Measurements from ENCODE around the gene GPR78.

Gene GPR78

DNA sequence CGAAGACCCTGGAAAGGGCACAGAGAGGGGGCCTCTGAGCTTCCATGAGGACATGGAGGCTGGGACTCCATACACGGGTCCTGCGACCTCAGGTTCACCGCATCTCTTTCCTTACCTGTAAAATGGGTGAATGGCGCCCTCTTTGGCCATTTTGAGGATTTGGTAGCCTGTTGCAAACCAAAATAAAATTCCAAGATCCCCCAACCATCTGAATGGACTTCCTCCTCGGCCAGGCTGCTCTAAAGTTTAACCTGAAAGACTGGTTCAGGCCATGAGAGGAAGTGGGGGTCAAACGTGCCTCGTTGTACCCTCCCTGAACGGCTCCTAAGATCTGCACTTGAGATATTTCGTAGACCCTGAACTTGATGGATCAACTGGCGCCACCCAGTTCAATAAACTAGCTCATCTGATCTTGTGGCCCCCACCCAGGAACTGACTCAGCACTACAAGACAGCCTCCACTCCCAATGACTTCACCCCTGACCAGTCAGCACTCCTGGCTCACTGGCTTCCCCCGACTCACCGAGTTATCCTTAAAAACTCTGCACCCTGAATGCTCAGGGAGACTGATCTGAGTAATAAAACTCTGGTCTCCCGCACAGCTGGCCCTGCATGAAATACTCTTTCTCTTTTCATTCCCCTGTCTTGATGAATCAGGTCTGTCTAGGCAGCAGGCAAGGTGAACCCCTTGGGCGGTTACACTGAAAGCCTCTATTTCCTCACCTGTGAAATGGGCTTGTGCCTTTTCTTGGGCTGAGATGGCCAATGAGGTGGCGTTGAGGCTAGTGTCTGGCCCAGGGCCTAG is 32.9 kb upstream of the GPR78 start:
- no peak for DNase-seq (ENCODE audit: low read depth in 2 of 2)

DNA sequence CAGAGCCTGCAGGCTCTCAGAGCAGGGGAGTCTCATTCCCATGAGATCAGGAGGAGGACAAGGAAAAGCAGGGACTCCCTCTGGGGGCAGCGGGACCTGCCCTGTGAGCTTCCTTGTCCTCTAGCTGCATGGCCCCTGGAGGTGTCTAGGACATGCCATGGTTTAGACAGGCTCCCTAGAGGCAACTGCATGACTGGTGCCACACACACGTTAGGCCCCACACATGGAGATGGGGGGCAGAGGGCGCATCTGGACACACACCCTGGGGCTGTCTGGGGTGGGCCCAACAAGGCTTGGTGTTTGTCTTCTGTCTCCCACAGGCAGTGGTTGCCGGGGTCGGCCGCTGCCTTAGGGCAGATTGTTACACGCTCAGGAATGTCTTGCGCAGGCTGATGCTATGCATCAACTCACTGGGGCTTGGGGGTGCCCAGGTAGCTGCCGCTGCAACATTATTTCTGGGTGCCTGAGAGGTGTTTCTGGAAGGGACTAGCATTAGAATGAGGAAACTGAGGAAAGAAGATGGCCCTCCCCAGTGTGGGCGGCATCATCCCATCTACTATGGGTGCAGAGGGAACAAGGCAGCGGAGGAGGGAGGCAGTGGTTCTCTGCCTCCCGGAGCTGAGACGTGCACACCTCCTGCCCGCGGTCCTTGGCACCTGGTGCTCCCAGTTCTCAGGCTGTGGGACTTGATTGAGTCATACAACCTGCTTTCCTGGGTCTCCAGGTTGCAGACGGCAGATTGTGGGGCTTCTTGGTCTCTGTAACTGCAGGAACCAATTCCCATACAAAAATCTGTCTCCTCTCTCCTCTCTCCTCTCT is 32.1 kb upstream of the GPR78 start:
- no peak for DNase-seq (ENCODE audit: low read depth in 2 of 2)

DNA sequence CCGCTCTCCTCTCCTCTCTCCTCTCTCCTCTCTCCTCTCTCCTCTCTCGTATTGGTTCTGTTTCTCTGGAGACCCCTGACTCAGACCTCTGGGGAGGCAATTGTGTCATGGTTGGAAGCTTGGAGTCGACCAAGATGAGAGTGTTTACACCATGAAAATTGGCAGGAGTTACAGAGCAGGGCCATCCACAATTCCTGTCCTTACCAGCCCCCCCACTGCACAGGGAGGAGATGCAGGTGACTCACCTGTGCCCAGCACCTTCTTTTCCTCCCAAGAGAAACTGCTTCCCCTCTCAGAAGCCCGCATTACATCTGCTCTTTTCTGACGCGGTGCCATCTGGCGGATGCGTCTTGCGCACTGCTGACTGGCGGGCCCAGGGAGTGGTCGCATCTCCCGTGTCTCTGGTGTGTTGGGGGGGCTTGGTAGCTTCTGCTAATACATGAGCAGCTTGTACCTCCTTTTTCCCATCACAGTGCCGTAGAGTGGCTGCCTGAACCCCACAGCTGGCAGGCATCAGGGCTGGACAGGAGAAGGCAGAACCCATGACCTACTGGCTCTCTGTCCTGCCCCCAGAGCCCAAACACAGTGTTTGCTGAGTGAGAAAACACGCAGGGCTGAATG is 31.4 kb upstream of the GPR78 start:
- DNase-seq (ENCODE audit: low read depth in 2 of 2), result no peak

DNA sequence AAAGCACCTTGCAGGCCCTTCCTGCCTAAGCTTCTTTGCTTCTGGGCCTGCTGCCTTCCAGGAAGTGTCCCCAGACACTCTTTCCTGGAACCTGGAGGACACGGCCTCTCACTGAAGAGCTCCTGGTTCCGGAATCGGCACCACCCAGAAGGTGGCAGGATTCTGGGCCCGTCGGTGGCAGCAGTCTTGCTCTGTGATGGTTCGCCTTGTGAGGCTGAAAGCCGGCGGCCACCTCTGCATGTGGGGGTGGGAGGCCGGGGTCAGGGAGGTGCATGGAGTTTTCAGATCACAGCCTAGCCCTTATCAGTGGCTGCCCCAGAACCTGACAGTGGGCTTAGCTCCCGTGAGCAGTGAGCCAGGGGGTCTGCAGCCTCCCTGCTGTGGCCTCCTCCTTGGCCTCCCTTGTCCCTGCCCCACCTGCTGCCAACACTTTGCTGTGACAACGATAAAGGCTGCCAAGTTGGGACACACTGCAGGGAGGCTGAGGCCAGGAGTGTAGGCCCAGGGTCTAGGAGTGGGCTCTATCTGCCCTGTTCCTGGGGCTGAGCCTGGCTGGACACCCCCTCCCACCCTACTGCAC is 30.8 kb upstream of the GPR78 start:
- DNase-seq (ENCODE audit: low read depth in 2 of 2), result no peak

DNA sequence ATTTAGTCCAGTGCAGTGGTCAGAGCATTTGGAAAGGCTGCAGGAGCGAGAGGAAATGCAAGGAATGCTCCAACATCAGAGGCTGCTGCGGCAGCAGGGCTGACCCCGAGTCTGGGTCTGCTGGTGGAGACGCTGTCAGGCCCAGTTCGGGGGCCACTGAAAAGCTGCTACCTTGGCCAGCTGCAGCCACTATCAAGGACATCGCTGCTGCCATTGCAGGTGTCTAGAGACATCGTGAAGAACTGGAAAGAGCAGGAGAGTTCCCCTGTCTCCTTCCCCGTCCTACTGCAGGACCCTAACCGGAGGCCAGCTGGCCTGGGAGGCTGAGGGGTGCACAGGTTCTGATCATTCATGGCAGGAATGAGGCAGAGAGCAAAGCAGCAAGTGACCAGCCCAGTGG is 29.5 kb upstream of the GPR78 start:
- DNase-seq (ENCODE audit: low read depth in 2 of 2), result no peak

DNA sequence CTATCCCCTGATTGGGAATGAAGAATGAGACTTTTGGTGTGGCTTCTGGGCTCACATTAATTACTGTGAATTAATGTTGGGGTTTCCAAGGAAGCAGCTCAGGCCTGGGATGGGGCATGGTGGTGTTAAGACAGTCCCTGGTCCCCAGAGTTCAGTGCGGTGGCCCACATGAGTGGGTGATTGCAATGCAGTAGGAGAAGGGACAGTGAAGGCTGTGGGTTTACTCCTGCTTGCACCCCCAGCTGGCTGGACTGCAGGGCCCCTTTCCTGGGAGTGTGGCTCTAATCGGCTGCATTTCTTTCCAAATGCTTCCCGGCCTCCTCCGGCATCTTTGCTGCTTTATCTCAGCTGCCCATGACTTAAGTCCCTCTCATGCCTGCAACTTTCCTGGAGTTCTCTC is 28.2 kb upstream of the GPR78 start:
- no peak for DNase-seq (ENCODE audit: low read depth in 2 of 2)

DNA sequence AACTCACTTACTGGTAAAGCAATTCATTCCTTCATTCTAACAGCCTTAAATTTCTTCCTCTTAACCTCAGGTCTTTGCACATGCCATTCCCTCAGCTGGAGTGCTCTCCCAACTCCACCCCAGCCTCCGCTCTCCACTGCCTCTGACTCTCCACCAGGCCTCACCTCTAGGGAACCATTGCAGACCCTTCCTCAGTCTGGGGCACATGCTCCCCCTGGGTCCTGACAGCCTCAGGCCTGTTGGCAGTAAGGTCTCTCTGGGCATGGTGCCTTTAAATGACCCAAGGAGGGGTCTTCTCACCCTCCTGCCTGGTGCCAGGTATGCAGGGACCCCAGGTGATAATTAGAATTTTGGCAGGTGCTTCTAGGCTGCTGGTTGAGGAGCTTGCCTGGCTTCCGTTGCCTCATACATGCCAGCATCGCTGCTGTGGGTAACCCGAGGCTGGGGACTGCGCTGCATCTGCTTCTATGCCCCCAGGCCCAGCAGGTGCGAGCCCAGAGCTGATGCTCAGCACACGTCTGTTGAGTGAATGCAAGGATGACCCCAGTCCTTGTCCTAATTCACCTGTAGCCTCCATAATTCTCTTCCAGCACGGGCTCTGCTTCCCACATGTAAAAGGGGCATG is 27.5 kb upstream of the GPR78 start:
- DNase-seq (ENCODE audit: low read depth in 2 of 2), result no peak

DNA sequence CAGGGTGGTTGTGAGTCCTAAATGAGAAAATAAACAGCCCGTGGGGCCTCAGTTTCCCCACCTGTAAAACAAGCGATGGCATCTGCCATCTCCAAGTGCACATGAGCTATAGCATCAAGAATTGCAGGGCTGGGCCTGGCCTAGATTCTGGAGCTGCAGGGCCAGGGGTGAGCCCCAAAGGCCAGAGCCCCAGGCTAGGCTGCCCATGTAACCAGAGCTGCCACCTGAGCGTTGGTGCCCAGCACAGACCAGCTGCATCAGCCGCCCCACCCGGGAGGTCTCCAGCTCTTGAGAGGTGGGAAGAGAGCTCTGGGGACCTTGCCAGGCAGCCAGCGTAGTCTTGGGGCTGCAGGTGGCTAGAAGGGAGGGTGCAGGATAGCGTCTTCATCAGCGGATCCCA is 27.0 kb upstream of the GPR78 start:
- DNase-seq (ENCODE audit: low read depth in 2 of 2), result no peak

DNA sequence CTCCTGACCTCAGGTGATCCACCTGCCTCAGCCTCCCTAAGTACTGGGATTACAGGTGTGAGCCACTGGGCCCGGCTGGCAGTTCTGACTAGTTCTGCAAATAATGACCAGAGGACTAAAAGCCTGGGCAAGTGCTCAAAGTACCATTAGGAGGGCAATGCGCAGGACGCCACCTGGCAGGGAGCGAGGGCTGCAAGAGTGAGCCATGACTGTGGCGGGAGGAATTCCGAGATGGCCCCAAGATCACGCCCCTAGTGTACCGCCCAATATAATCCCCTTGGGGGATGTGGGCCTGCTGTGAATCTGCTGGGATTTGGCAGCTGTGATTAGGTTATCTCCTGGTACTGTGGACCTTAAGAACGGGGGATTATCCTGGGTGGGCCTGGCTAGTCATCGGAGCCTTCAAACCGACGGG is 26.2 kb upstream of the GPR78 start:
- no peak for DNase-seq (ENCODE audit: low read depth in 2 of 2)

DNA sequence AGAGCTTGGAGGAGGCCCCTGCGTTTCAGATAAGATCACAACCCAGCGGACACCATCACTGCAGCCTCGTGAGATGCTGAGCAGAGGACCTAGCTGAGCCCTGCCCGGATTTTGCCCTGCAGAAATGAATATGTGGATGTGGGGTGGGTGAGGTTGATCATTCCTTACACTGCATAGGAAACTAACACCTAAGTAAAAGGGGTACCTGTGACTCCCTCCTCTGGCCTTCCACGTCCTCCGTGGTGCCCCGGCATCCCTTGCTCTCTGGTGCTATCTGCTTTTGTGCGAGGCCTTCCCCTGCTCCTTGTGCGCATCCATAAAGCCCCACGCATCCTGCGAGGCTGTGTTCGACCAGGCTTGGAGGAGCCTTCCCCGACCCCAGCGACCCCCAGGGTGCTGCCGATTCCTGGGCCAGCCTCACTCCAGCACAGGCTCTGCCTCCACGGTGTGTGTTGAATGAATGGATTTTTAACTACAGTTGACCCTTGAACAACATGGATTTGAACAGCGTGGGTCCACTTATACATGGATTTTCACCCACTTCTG is 25.6 kb upstream of the GPR78 start:
- no peak for DNase-seq (ENCODE audit: low read depth in 2 of 2)

DNA sequence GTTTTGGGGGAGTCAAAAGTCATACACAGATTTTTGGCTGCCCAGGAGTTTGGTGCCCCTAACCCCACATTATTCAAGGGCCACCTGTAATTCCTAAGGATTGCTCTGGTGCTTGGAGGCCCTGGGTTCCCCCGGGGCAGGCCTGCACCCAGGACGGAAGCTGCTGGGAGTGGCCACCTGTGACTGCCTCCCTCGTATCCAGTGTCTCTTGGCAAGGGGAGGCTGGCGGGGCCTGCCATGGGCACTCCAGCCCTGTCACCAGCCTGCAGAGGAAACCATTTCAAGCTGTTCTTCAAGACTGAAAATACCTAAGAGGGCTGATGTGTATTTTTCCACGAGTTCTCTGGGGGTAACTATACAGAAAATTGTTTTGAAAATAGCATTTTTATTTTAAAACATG is 24.5 kb upstream of the GPR78 start:
- DNase-seq (ENCODE audit: low read depth in 2 of 2), result no peak

DNA sequence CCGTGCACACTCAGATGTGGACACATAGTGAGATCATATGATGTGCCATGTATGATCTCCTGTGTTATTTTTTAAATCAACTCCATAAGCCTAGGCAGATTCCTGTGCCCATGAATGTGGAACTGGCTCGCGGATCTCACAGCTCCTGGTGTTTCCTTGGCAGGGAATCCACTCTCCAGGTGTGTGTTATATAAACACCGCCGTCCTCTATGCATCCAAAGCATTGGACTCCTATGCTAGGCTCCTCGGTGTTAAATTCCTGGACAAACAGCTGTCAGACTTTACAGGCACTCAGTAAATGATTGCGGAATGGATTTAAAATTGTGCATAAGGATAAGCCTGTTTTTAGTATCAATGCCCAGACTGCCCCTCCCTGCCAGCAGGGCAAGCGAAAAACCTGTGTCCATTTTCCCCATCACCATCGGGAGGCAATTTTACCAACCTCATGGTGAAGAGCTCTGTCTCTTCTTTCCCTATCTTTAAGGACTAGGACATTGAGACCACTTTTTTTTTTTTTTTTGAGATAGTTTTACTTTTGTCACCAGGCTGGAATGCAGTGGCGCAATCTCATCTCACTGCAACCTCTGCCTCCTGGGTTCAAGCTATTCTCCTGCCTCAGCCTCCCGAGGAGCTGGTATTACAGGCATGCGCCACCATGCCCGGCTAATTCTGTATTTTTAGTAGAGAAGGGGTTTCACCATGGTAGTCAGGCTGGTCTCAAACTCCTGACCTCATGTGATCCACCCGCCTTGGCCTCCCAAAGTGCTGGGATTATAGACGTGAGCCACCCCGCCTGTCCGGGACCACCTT is 23.6 kb upstream of the GPR78 start:
- DNase-seq (ENCODE audit: low read depth in 2 of 2), result no peak

DNA sequence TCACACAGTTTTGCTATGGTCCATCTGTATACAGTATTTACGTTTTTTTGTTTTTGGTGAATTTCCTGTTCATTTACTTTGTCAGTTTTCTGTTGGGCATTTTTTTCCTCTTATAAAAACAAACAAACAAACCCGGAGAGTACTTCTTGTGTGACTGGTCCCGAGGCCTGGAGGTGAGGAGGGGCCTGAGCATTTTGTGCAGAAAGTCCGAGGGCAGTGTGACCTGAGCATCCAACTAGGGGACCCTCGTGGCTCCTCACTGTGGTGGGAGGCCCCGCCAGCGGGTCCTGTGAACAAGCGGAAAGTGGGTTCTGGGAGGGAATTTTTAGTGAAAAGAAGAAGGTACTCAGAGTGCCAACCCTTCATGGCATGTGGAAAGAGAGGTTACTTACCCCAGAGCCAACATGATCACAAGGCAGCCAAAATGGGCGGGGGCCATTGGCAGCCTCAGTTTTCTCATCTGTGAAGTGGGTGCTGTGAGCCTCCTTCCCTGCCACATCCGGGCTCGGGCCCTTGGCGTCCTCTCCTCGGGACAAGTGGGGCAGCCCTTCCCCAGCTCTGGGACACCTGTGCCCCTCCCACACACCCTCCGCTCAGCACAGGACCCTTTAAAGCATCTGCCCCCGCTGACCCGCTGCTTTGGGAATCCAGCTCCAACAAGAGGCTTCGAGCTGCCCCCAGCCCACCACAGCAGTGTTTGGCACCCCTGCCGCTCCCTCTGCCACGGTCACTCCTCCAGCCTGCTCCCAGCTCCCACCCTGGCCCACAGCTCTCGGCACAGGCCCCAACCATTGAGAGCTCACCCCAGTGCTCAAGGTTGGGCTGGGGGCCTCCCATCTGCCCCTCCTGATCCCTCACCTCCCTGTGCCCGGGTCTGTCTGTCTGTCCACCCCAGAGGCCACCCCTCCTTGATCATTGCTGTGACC is 22.8 kb upstream of the GPR78 start:
- no peak for DNase-seq (ENCODE audit: low read depth in 2 of 2)

DNA sequence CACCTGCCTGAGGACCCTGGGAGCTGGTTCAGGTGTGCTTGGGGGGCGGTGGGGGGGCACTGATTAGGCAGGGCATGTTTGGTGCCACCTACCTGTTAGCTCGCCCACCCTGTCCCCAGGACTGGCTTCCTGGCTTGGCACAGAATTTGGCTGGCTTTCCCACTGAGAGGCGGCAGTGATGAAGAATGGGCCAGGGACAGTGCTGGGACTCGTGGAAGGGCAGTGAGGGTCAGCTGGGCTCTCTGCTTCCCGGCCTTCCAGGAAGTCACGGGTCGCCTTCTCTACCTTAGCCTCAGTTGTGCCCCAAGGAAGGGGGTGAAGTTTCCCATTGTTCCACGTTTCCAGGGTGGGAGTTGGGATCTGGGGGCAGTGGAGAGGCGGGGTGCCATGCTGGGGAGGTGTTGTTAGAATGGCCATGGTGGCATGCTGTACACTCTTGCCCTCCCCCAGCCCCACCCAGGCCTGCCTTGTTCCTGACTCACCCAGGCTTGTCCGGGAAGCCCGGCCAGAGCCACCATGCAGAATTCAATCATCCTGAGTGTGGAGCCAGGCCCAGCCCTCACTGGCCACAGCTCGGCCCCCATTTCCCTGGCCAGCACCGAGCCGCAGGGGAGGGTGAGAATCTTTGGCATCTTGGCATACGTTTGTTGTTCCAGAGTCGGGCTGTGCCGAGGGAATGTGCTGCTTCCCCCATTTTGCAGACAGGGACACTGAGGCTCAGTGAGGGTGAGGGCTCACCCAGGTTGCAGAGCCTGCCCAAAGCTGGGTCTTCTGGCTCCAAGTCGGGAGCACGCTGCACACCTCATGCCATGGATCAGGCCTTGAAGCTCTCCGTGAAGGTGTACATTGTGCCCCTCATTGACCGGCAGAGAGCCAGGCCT is 21.9 kb upstream of the GPR78 start:
- DNase-seq (ENCODE audit: low read depth in 2 of 2), result no peak

DNA sequence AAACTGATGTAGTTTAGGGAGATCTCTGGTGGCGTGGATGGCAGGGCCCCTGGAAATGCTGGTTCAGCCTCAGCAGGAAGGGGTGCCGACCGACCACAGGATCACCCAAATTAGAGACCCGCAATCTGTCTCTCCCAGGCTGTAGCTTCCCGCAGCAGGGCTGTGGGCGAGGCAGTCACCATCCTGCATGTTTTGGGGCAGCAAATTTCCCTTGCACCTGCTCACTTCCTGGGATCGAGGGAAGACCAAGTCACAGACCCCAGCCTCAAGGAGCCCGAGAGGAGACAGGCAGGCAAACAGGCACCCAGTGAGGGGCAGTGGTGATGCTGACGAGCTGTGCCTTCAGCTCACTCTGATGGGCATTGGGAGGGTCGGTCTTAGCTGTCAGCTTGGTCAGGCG is 21.2 kb upstream of the GPR78 start:
- no peak for DNase-seq (ENCODE audit: low read depth in 2 of 2)

DNA sequence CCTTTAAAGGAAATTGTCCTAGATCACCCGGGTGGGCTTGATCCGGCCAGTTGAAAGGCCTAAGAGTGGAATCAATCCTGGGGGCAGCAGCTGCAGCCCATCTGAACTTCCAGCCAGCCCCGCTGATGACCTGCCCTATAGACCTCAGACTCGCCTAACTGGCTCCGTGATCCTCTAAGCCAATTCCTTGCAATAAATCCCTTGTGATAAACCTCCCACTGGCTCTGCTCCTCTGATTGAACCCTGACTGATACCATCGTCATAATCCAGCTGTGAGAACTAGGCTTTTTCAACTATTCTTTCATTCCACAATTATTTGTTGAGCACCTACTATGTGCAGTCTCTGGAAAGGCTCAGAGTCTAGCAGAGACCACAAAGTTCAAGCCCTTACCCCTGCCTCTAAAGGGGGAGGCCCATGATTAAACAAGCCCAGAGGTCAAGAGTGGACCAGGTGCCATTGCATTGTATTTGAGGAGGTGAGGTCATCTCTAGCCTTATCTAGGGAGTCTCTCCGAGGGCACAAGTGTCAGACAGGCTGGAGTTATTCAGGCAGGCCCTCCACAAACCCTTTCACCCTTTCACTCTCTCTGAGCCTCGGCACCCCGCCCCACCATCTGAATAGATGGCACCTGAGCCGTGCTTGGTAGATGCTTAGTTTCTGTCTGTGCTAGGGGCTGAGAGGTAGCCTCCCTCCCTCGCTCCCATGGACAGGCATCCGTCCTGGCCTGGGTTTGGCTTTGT is 20.5 kb upstream of the GPR78 start:
- DNase-seq (ENCODE audit: low read depth in 2 of 2), result no peak

DNA sequence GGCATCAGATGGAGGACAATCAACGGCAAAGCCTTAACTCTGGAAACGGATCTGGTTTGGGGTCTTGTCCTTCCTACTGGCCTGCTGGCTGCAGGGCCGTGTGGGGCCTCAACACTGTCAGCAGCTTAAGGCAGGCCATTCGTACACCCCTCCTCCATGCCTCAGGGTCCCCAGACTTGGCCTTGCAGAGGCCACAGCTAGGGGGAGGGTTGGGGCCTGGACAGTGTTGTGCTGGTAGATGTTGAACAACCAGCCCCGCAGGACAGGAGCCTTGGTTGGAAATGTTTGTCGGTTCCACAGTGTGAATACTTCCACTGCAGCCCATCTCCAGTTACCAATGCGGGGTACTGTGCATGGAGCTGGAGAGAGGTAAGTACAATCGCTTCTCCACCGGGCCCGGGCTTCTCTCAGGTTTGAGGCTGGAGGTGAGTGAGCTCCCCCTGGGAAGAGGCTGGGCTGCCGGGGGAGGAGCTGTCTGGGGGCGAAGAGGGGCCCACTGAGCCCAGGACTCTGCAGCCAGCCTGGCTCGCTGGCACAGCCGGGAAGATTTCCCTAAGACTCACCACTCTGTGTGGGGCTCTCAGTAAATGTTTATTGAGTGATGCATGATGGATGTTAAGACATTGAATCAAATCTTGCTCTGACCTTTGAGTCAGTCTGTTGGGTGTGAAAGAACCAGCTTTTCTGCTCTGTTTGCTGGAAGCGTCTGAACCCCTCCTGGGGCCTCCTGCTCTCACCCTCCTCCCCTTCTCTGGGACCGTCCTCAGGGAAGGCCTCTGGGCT is 19.7 kb upstream of the GPR78 start:
- DNase-seq (ENCODE audit: low read depth in 2 of 2), result no peak
